OCI-LY3 (cell line): ENCODE measurements around the gene EML1.

Experiments used
- H2AFZ ChIP-seq: fragments of 200-600, 300-600 bp; shearing (Covaris generic); 2 replicates; pipeline ENCODE4 v1.6.0; 2014; ENCODE audit warnings: antibody characterized with exemption, low read depth, low read length
- H3K27ac ChIP-seq: fragments of 200-600, 300-600 bp; sonication (generic); 2 replicates; pipeline ENCODE4 v1.5.1; 2014; ENCODE audit warnings: mild to moderate bottlenecking, low read length, moderate library complexity, mixed read lengths
- H3K27me3 ChIP-seq: fragments of 200-600, 300-600 bp; sonication (generic); 2 replicates; pipeline ENCODE4 v1.6.1; 2014; ENCODE audit warnings: low read depth, low read length, mixed read lengths
- H3K36me3 ChIP-seq: fragments of 200-600, 300-600 bp; sonication (generic); replicated peaks from 2 replicates; pipeline ENCODE3; 2014; ENCODE audit warnings: low read depth, low read length, mixed read lengths
- H3K4me1 ChIP-seq: fragments of 300-600, 200-600 bp; sonication (generic); 2 replicates; pipeline ENCODE4 v1.6.1; 2014; ENCODE audit warnings: low read length, mixed read lengths
- H3K4me2 ChIP-seq: fragments of 200-600, 300-600 bp; sonication (generic); 2 replicates; pipeline ENCODE4 v1.6.1; 2014; ENCODE audit warnings: low read length, mixed read lengths
- H3K4me3 ChIP-seq: fragments of 300-600, 200-600 bp; sonication (generic); 2 replicates; pipeline ENCODE4 v1.5.1; 2014; ENCODE audit warnings: antibody characterized with exemption, mild to moderate bottlenecking, low read length, moderate library complexity
- H3K79me2 ChIP-seq: fragments of 300-600, 200-600 bp; shearing (Covaris generic); 2 replicates; pipeline ENCODE4 v1.6.1; 2014; ENCODE audit warnings: mild to moderate bottlenecking, low read length, mixed read lengths
- H3K9ac ChIP-seq: fragments of 300-600, 200-600 bp; shearing (Covaris generic); 2 replicates; pipeline ENCODE4 v1.6.0; 2014; ENCODE audit warnings: mild to moderate bottlenecking, low read length, moderate library complexity
- H3K9me3 ChIP-seq: fragments of 200-600, 300-600 bp; shearing (Covaris generic); 2 replicates; pipeline ENCODE4 v1.6.1; 2014; ENCODE audit warnings: low read length, mixed read lengths; ENCODE audit not compliant: insufficient read depth
- H4K20me1 ChIP-seq: fragments of 200-600, 300-600 bp; sonication (generic); 2 replicates; pipeline ENCODE4 v1.6.1; 2016; ENCODE audit warnings: low read length, mixed read lengths; ENCODE audit not compliant: insufficient read depth
- EZH2phosphoT487 ChIP-seq: fragments of 200-600 bp; shearing (Covaris generic); IDR thresholded peaks from 2 replicates; pipeline ENCODE4 v1.6.1; 2018; ENCODE audit warnings: antibody characterized with exemption, mixed run types, low read depth
- TF ChIP-seq, protein P1 (sequence below): fragments of 200-600, 300-600 bp; sonication (generic); IDR thresholded peaks from 2 replicates; pipeline ENCODE4 v1.5.1; 2014; ENCODE audit warnings: antibody characterized with exemption, low read length, low read depth

The EML1 gene

GRCh38 chr14:99797231-99797630 lies 4.0 kb downstream of the EML1 start:
- no peak overlapping the region for H3K9ac ChIP-seq
- TF ChIP-seq, protein P1, sequence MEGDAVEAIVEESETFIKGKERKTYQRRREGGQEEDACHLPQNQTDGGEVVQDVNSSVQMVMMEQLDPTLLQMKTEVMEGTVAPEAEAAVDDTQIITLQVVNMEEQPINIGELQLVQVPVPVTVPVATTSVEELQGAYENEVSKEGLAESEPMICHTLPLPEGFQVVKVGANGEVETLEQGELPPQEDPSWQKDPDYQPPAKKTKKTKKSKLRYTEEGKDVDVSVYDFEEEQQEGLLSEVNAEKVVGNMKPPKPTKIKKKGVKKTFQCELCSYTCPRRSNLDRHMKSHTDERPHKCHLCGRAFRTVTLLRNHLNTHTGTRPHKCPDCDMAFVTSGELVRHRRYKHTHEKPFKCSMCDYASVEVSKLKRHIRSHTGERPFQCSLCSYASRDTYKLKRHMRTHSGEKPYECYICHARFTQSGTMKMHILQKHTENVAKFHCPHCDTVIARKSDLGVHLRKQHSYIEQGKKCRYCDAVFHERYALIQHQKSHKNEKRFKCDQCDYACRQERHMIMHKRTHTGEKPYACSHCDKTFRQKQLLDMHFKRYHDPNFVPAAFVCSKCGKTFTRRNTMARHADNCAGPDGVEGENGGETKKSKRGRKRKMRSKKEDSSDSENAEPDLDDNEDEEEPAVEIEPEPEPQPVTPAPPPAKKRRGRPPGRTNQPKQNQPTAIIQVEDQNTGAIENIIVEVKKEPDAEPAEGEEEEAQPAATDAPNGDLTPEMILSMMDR = no peak
- TF ChIP-seq EZH2phosphoT487 = no peak
- peaks cover 25% of the 10 kb centered on the region for H3K36me3 ChIP-seq
- 0 out of 2 replicates have a peak, but pooled peaks cover 5% of the 10 kb centered on the region for H3K9me3 ChIP-seq
- H3K79me2 ChIP-seq = peaks cover 85% of the 10 kb centered on the region
- H3K27me3 ChIP-seq = no peaks in the 10 kb centered on the region
- H3K27ac ChIP-seq = no peak overlapping the region
- no peak overlapping the region for H2AFZ ChIP-seq
- H4K20me1 ChIP-seq = peaks cover 19% of the 10 kb centered on the region
- H3K4me3 ChIP-seq = no peak overlapping the region
- no peak overlapping the region for H3K4me2 ChIP-seq
- H3K4me1 ChIP-seq = peaks cover 21% of the 10 kb centered on the region

GRCh38 chr14:99800781-99801180 lies 7.6 kb downstream of the EML1 start:
- Histone ChIP-seq H2AFZ (no peak overlapping the region), H3K4me1 (peaks cover 7% of the 10 kb centered on the region; the same call in 1 of the 2 replicates), H3K27me3 (no peaks in the 10 kb centered on the region), H3K27ac (no peak overlapping the region), H3K9ac (no peak overlapping the region), H3K79me2 (peaks cover 95% of the 10 kb centered on the region), H4K20me1 (peaks cover 32% of the 10 kb centered on the region), H3K9me3 (0 out of 2 replicates have a peak, but pooled peaks cover 5% of the 10 kb centered on the region), H3K4me3 (no peak overlapping the region), H3K4me2 (no peak overlapping the region), H3K36me3 (peaks cover 22% of the 10 kb centered on the region)
- no peak for TF ChIP-seq EZH2phosphoT487
- TF ChIP-seq, protein P1 = no peak

GRCh38 chr14:99802301-99803105 lies 9.3 kb downstream of the EML1 start:
- Histone ChIP-seq H3K9me3 (no peaks in the 10 kb centered on the region), H3K4me3 (no peak overlapping the region), H3K4me1 (peaks cover 7% of the 10 kb centered on the region; the same call in 1 of the 2 replicates), H2AFZ (no peak overlapping the region), H3K4me2 (no peak overlapping the region), H3K79me2 (peaks cover 92% of the 10 kb centered on the region), H3K27me3 (no peaks in the 10 kb centered on the region), H3K9ac (no peak overlapping the region), H4K20me1 (peaks cover 38% of the 10 kb centered on the region), H3K36me3 (peaks cover 9% of the 10 kb centered on the region), H3K27ac (no peak overlapping the region)
- TF ChIP-seq, protein P1 = no peak
- TF ChIP-seq EZH2phosphoT487 = no peak

DNA sequence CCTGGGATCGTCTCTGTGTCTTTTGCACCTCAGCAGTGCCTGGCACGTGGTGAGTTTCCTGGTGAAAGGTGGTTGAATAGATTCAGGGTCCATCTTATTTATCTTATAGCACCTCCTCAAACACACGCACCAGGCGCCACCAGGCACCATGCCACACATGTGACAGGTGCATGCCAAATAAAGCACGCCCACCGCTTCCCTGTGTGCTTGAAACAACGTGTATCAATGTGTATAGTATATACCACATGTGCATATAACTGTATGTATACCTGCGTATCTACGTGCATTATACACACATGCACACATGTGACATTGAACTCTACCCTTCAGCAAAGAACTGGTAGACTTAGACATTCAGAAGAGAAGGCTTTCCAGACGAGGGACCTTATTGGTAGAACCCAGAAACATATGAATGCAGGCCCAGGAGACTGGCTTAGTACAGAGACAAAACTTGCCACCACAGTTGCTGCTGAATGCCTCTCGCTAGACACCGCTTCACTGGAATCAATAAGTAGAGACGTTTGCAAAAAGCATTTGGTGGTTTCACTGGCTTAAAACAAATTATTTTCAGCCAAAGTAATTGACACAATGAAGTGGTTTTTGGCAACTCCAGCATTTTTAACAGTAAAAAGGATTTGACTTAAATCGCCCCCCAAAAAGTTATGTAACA lies 10.0 kb downstream of the EML1 start:
- Histone ChIP-seq H3K9me3 (no peaks in the 10 kb centered on the region), H3K79me2 (peaks cover 91% of the 10 kb centered on the region), H4K20me1 (peaks cover 40% of the 10 kb centered on the region), H3K36me3 (peaks cover 3% of the 10 kb centered on the region), H3K4me2 (no peak overlapping the region), H3K9ac (no peak overlapping the region), H3K4me3 (no peak overlapping the region), H3K27ac (no peak overlapping the region), H2AFZ (no peak overlapping the region), H3K4me1 (peaks cover 7% of the 10 kb centered on the region; the same call in 1 of the 2 replicates), H3K27me3 (no peaks in the 10 kb centered on the region)
- TF ChIP-seq, protein P1 = no peak
- no peak for TF ChIP-seq EZH2phosphoT487
